ENCODE measurements around the gene C1orf116. TPM values are rescaled to one million over a fixed set of nuclear protein-coding genes. Genes with fewer than 3 reads are reported as not detected.

Gene C1orf116
- total RNA-seq, 1 donor from 2014 or later: 31.9 TPM

DNA sequence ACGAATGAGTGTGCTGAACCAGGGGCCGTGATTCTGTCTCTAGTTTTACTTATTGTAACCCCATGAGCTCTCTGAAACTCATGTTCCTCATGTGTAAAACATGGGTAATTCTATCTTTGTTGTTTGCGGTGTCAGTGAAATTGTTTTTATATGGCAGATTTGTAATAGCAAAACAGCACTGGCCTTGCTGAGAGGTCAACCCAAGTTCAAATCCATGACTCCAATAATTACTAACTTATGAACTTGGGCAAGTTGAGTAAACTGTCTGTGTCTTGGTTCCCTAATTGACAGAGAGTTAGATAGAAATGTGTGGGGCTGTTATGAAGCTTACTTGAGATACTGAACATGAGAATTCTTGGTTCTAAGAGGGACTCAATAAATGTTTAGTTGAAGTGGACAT lies 17.8 kb downstream of the C1orf116 start:
- peaks cover 47% of the 10 kb centered on the region for H3K27me3 Mint-ChIP-seq
- no peak for TF ChIP-seq CTCF (IDR thresholded peaks at IDR 0.05; ENCODE audit: unreplicated experiment)
- peaks cover 6% of the 10 kb centered on the region for H3K4me1 Mint-ChIP-seq (ENCODE audit: low read depth)
- H3K36me3 Mint-ChIP-seq (ENCODE audit: insufficient read depth): no peaks in the 10 kb centered on the region
- DNase-seq (ENCODE audit: low spot score, unreplicated experiment): no peak
- no peak overlapping the region for H3K4me3 Mint-ChIP-seq (ENCODE audit: low read depth)
- H3K27ac Mint-ChIP-seq: no peak overlapping the region
- H3K9me3 Mint-ChIP-seq (ENCODE audit: low read depth): no peaks in the 10 kb centered on the region

- peaks cover 45% of the 10 kb centered on the region for H3K27me3 Mint-ChIP-seq
- H3K9me3 Mint-ChIP-seq (ENCODE audit: low read depth): no peaks in the 10 kb centered on the region
- H3K36me3 Mint-ChIP-seq (ENCODE audit: insufficient read depth): no peaks in the 10 kb centered on the region
- H3K4me3 Mint-ChIP-seq (ENCODE audit: low read depth): no peak overlapping the region
- no peak overlapping the region for H3K27ac Mint-ChIP-seq
- DNase-seq (ENCODE audit: low spot score, unreplicated experiment): no peak
- H3K4me1 Mint-ChIP-seq (ENCODE audit: low read depth): peaks cover 10% of the 10 kb centered on the region
- no peak for TF ChIP-seq CTCF (IDR thresholded peaks at IDR 0.05; ENCODE audit: unreplicated experiment)
Observed at GRCh38 chr1:207013321-207014085, 19.1 kb downstream of the C1orf116 start.

- Mint-ChIP-seq H3K36me3 (ENCODE audit: insufficient read depth) (no peaks in the 10 kb centered on the region), H3K9me3 (ENCODE audit: low read depth) (peaks cover 4% of the 10 kb centered on the region), H3K27me3 (peaks cover 56% of the 10 kb centered on the region), H3K4me3 (ENCODE audit: low read depth) (no peak overlapping the region), H3K27ac (no peak overlapping the region), H3K4me1 (ENCODE audit: low read depth) (peaks cover 14% of the 10 kb centered on the region)
- DNase-seq (ENCODE audit: low spot score, unreplicated experiment): no peak
- TF ChIP-seq CTCF (IDR thresholded peaks at IDR 0.05; ENCODE audit: unreplicated experiment): no peak
Observed at GRCh38 chr1:207010726-207011125, 21.8 kb downstream of the C1orf116 start.

- Mint-ChIP-seq H3K4me1 (ENCODE audit: low read depth) (peaks cover 16% of the 10 kb centered on the region), H3K27ac (peak overlapping the region; percentile 10), H3K36me3 (ENCODE audit: insufficient read depth) (no peaks in the 10 kb centered on the region), H3K27me3 (peaks cover 56% of the 10 kb centered on the region), H3K9me3 (ENCODE audit: low read depth) (peaks cover 4% of the 10 kb centered on the region), H3K4me3 (ENCODE audit: low read depth) (no peak overlapping the region)
- no peak for TF ChIP-seq CTCF (IDR thresholded peaks at IDR 0.05; ENCODE audit: unreplicated experiment)
- DNase-seq (ENCODE audit: low spot score, unreplicated experiment): no peak
Observed at GRCh38 chr1:207009945-207010344, 22.6 kb downstream of the C1orf116 start.

- H3K36me3 Mint-ChIP-seq (ENCODE audit: insufficient read depth): no peaks in the 10 kb centered on the region
- TF ChIP-seq CTCF (IDR thresholded peaks at IDR 0.05; ENCODE audit: unreplicated experiment): no peak
- H3K9me3 Mint-ChIP-seq (ENCODE audit: low read depth): peaks cover 4% of the 10 kb centered on the region
- no peak overlapping the region for H3K4me3 Mint-ChIP-seq (ENCODE audit: low read depth)
- DNase-seq (ENCODE audit: low spot score, unreplicated experiment): no peak
- H3K27me3 Mint-ChIP-seq: peaks cover 53% of the 10 kb centered on the region
- peaks cover 16% of the 10 kb centered on the region for H3K4me1 Mint-ChIP-seq (ENCODE audit: low read depth)
- no peak overlapping the region for H3K27ac Mint-ChIP-seq
Observed at GRCh38 chr1:207009182-207009850, 23.2 kb downstream of the C1orf116 start.

All from progenitor cell of endocrine pancreas (in vitro differentiated cells).